ENCODE measurements around the gene SNAP29.

- TF ChIP-seq CTCF (conservative IDR thresholded peaks at IDR 0.05; ENCODE audit: low read depth, low read length) = no peak
- TF ChIP-seq EZH2phosphoT487 (IDR thresholded peaks at IDR 0.05; ENCODE audit: borderline replicate concordance, low read length) = no peak
- no peak for TF ChIP-seq EZH2 (IDR thresholded peaks at IDR 0.05; ENCODE audit: low read length, unreplicated experiment)
Observed at GRCh38 chr22:20859615-20860014, 808 bp downstream of the SNAP29 start.

All from PC-3 (cell line).